GM23248 (cell line): ENCODE measurements around the gene CCDC187. TPM values are rescaled to one million over a fixed set of nuclear protein-coding genes. Genes with fewer than 3 reads are reported as not detected.

ENCODE experiments used
- DNase-seq: peaks from one replicate; pipeline ENCODE4 v3.0.0-alpha.2; 2015
- H2AFZ ChIP-seq: fragments of 200-600 bp; sonication (generic); 2 replicates; pipeline ENCODE4 v1.6.1; 2016; ENCODE audit warnings: antibody characterized with exemption
- H3F3A ChIP-seq: fragments of 200-600 bp; sonication (generic); 2 replicates; pipeline ENCODE4 v1.6.1; 2016; ENCODE audit warnings: mild to moderate bottlenecking, antibody characterized with exemption, mixed run types; ENCODE audit not compliant: insufficient read depth
- H3K27ac ChIP-seq: fragments of 200-600 bp; sonication (generic); 2 replicates; pipeline ENCODE4 v1.5.1; 2016; ENCODE audit warnings: mild to moderate bottlenecking
- H3K27me3 ChIP-seq: fragments of 200-600 bp; sonication (generic); replicated peaks from 2 replicates; pipeline ENCODE4 v1.6.1; 2016; ENCODE audit warnings: mild to moderate bottlenecking; ENCODE audit not compliant: insufficient read depth
- H3K36me3 ChIP-seq: fragments of 200-600 bp; sonication (generic); 2 replicates; pipeline ENCODE4 v1.6.1; 2016; ENCODE audit warnings: low read depth, mild to moderate bottlenecking
- H3K4me1 ChIP-seq: fragments of 200-600 bp; sonication (generic); 2 replicates; pipeline ENCODE4 v1.6.1; 2016; ENCODE audit warnings: mild to moderate bottlenecking; ENCODE audit not compliant: insufficient read depth
- H3K4me2 ChIP-seq: fragments of 200-600 bp; sonication (generic); one replicate; pipeline ENCODE4 v1.6.1; 2016; ENCODE audit warnings: mild to moderate bottlenecking; ENCODE audit not compliant: unreplicated experiment
- H3K4me3 ChIP-seq: fragments of 200-600 bp; sonication (generic); 2 replicates; pipeline ENCODE4 v1.5.1; 2016; ENCODE audit warnings: mild to moderate bottlenecking
- H3K79me2 ChIP-seq: fragments of 200-600 bp; sonication (generic); 2 replicates; pipeline ENCODE4 v1.6.1; 2016; ENCODE audit warnings: mild to moderate bottlenecking; ENCODE audit not compliant: insufficient read depth
- H3K9ac ChIP-seq: fragments of 200-600 bp; sonication (generic); 2 replicates; pipeline ENCODE4 v1.6.1; 2016; ENCODE audit warnings: mild to moderate bottlenecking
- H3K9me2 ChIP-seq: fragments of 200-600 bp; sonication (generic); 2 replicates; pipeline ENCODE4 v1.6.1; 2016; ENCODE audit warnings: mixed run types, mild to moderate bottlenecking, moderate library complexity; ENCODE audit not compliant: insufficient read depth
- H3K9me3 ChIP-seq: fragments of 200-600 bp; sonication (generic); one replicate; pipeline ENCODE4 v1.6.1; 2017; ENCODE audit warnings: low read depth
- H4K20me1 ChIP-seq: fragments of 200-600 bp; sonication (generic); 2 replicates; pipeline ENCODE4 v1.6.0; 2016; ENCODE audit not compliant: insufficient read depth
- EZH2 ChIP-seq: fragments of 200-600 bp; sonication (generic); IDR thresholded peaks from 2 replicates; pipeline ENCODE4 v1.6.1; 2018; ENCODE audit warnings: antibody characterized with exemption, mild to moderate bottlenecking; ENCODE audit not compliant: insufficient read depth, poor library complexity, severe bottlenecking
- EZH2phosphoT487 ChIP-seq: fragments of 200-600 bp; sonication (generic); IDR thresholded peaks from 2 replicates; pipeline ENCODE4 v1.6.1; 2018; ENCODE audit warnings: antibody characterized with exemption, moderate library complexity, mild to moderate bottlenecking, low read depth; ENCODE audit not compliant: insufficient read depth
- WGBS, 2 experiments: methylation state at CpG; one replicate each; pipeline ENCODE4 v1.1.6; 2015 to 2017; ENCODE audit warnings: low lambda C conversion rate in 2 of 2, low coverage in 1 of 2; ENCODE audit errors: missing lambda C conversion rate in 2 of 2; 5-methylcytosine and 5-hydroxymethylcytosine counted together
- in situ Hi-C: fragments of 300-500 bp; cut with MboI; formaldehyde crosslinking; loops from 2 replicates; pipeline ENCODE4 v1.15.0; 2020
- polyA plus RNA-seq: library from polyadenylated mRNA; unstranded; fragments of >200 nt; fragmentation: Nextera tagmentation; extraction: Ambion mirVana; gene quantifications from 2 replicates; pipeline ENCODE4 v1.2.1, GENCODE V29; 2016
- total RNA-seq: library from RNA; depleted of rRNA; stranded (reverse); fragments of >200 nt; shearing (Covaris generic); gene quantifications from 2 replicates; pipeline ENCODE4 v1.2.3, GENCODE V29; 2014

Gene CCDC187
- total and polyA plus RNA-seq, 2 experiments from 2014 or later, result not detected

GRCh38 chr9:136209786-136210185, 94.1 kb downstream of the CCDC187 start:
- in situ Hi-C loops, result no loop called here
- 0 out of 2 replicates have a peak, but pooled peaks cover under 1% of the 10 kb centered on the region for H3K27me3 ChIP-seq
- no peak overlapping the region for H3K4me2 ChIP-seq
- H3K4me1 ChIP-seq, result no peaks in the 10 kb centered on the region
- no peak overlapping the region for H3K4me3 ChIP-seq
- H3K27ac ChIP-seq, result no peak overlapping the region
- H3K9me3 ChIP-seq, result no peaks in the 10 kb centered on the region
- H3F3A ChIP-seq, result no peaks in the 10 kb centered on the region
- H2AFZ ChIP-seq, result no peak overlapping the region
- no peak for DNase-seq
- no peak for TF ChIP-seq EZH2phosphoT487
- TF ChIP-seq EZH2, result no peak
- 89 to 90% methylated on average over 17 of the region's 17 CpGs for WGBS, 2 experiments
- H3K9ac ChIP-seq, result no peak overlapping the region
- no peaks in the 10 kb centered on the region for H4K20me1 ChIP-seq
- H3K9me2 ChIP-seq, result no peaks in the 10 kb centered on the region
- H3K36me3 ChIP-seq, result peaks cover 12% of the 10 kb centered on the region; the same call in 1 of the 2 replicates
- H3K79me2 ChIP-seq, result no peaks in the 10 kb centered on the region

GRCh38 chr9:136209232-136209631, 94.7 kb downstream of the CCDC187 start:
- Histone ChIP-seq H3K27ac (no peak overlapping the region), H3K9ac (no peak overlapping the region), H3K9me2 (no peaks in the 10 kb centered on the region), H3K4me1 (no peaks in the 10 kb centered on the region), H3K4me3 (no peak overlapping the region), H3K27me3 (0 out of 2 replicates have a peak, but pooled peaks cover 5% of the 10 kb centered on the region), H3K36me3 (0 out of 2 replicates have a peak, but pooled peaks cover 8% of the 10 kb centered on the region), H3K4me2 (no peak overlapping the region), H3F3A (no peaks in the 10 kb centered on the region), H4K20me1 (no peaks in the 10 kb centered on the region), H2AFZ (no peak overlapping the region), H3K9me3 (no peaks in the 10 kb centered on the region), H3K79me2 (no peaks in the 10 kb centered on the region)
- TF ChIP-seq EZH2, result no peak
- 94 to 95% methylated on average over 12 to 17 of the region's 17 CpGs for WGBS, 2 experiments
- DNase-seq, result no peak
- in situ Hi-C loops, result no loop called here

GRCh38 chr9:136208675-136209074, 95.2 kb downstream of the CCDC187 start:
- Histone ChIP-seq H3K36me3 (0 out of 2 replicates have a peak, but pooled peaks cover 2% of the 10 kb centered on the region), H3K27ac (no peak overlapping the region), H2AFZ (no peak overlapping the region), H3K9ac (no peak overlapping the region), H3K27me3 (peaks cover 11% of the 10 kb centered on the region; the same call in 1 of the 2 replicates), H3K9me3 (no peaks in the 10 kb centered on the region), H3F3A (no peaks in the 10 kb centered on the region), H3K79me2 (no peaks in the 10 kb centered on the region), H4K20me1 (no peaks in the 10 kb centered on the region), H3K4me2 (no peak overlapping the region), H3K4me1 (no peaks in the 10 kb centered on the region), H3K9me2 (no peaks in the 10 kb centered on the region), H3K4me3 (no peak overlapping the region)
- no peak for TF ChIP-seq EZH2
- no peak for TF ChIP-seq EZH2phosphoT487
- no peak for DNase-seq
- 84 to 87% methylated on average over 17 of the region's 17 CpGs for WGBS, 2 experiments
- in situ Hi-C loops, result no loop called here

GRCh38 chr9:136207616-136208015, 96.3 kb downstream of the CCDC187 start:
- Histone ChIP-seq H3F3A (no peaks in the 10 kb centered on the region), H3K9ac (no peak overlapping the region)
- no peak for TF ChIP-seq EZH2

More at GRCh38 chr9:136207616-136208015, 96.3 kb downstream of the CCDC187 start:
- H3K79me2 ChIP-seq, result no peaks in the 10 kb centered on the region
- H3K27me3 ChIP-seq, result peaks cover 17% of the 10 kb centered on the region; the same call in 1 of the 2 replicates
- no peaks in the 10 kb centered on the region for H4K20me1 ChIP-seq
- in situ Hi-C loops, result no loop called here
- no peaks in the 10 kb centered on the region for H3K4me1 ChIP-seq
- H3K27ac ChIP-seq, result no peak overlapping the region
- H3K9me3 ChIP-seq, result no peaks in the 10 kb centered on the region
- WGBS, 2 experiments, result 82 to 88% methylated on average over 9 of the region's 9 CpGs
- no peak overlapping the region for H3K4me2 ChIP-seq
- H3K36me3 ChIP-seq, result no peaks in the 10 kb centered on the region
- DNase-seq, result no peak
- no peak overlapping the region for H2AFZ ChIP-seq
- H3K4me3 ChIP-seq, result no peak overlapping the region
- H3K9me2 ChIP-seq, result no peaks in the 10 kb centered on the region
